VCaP (cell line): Measurements from ENCODE around the gene LRRN4.

ENCODE experiments used
- H3K27ac ChIP-seq: fragments of 450-650 bp; 2 replicates; pipeline ENCODE4 v1.5.1; 2017
- CTCF ChIP-seq: fragments of 450-650 bp; conservative IDR thresholded peaks from 2 replicates; pipeline ENCODE4 v1.5.1; 2017; ENCODE audit warnings: mild to moderate bottlenecking, moderate library complexity

LRRN4 gene

GRCh38 chr20:6094063-6094462 lies 40.2 kb upstream of the LRRN4 start:
- no peak overlapping the region for H3K27ac ChIP-seq
- no peak for TF ChIP-seq CTCF

GRCh38 chr20:6091661-6092060 lies 37.8 kb upstream of the LRRN4 start:
- no peak for TF ChIP-seq CTCF
- no peak overlapping the region for H3K27ac ChIP-seq

- no peak overlapping the region for H3K27ac ChIP-seq
- TF ChIP-seq CTCF, result no peak
Measured at GRCh38 chr20:6086868-6087267, 33.0 kb upstream of the LRRN4 start.

GRCh38 chr20:6083926-6084325 lies 30.1 kb upstream of the LRRN4 start:
- H3K27ac ChIP-seq, result no peak overlapping the region

GRCh38 chr20:6081236-6081635 lies 27.4 kb upstream of the LRRN4 start:
- no peak overlapping the region for H3K27ac ChIP-seq
- TF ChIP-seq CTCF, result no peak

More at GRCh38 chr20:6083926-6084325, 30.1 kb upstream of the LRRN4 start:
- no peak for TF ChIP-seq CTCF

- no peak for TF ChIP-seq CTCF
- H3K27ac ChIP-seq, result no peak overlapping the region
Measured at GRCh38 chr20:6079016-6079415, 25.2 kb upstream of the LRRN4 start.

GRCh38 chr20:6075428-6076219 lies 21.8 kb upstream of the LRRN4 start:
- H3K27ac ChIP-seq, result no peak overlapping the region

More at GRCh38 chr20:6075428-6076219, 21.8 kb upstream of the LRRN4 start:
- TF ChIP-seq CTCF, result no peak
